Loucy (cell line): Measurements from ENCODE around the gene SLC9A9.

Source experiments
- H2AFZ ChIP-seq: fragments of 200-600 bp; sonication (generic); 2 replicates; pipeline ENCODE4 v1.6.0; 2016; ENCODE audit warnings: antibody characterized with exemption, mild to moderate bottlenecking, low read length, moderate library complexity
- H3F3A ChIP-seq: fragments of 200-600 bp; 2 replicates; pipeline ENCODE4 v1.6.0; 2016; ENCODE audit warnings: antibody characterized with exemption, low read depth, mild to moderate bottlenecking
- H3K27me3 ChIP-seq: fragments of 200-600 bp; sonication (generic); 2 replicates; pipeline ENCODE4 v1.6.1; 2014; ENCODE audit warnings: low read length, mild to moderate bottlenecking; ENCODE audit not compliant: insufficient read depth, poor library complexity, severe bottlenecking
- H3K36me3 ChIP-seq: fragments of 200-600 bp; sonication (generic); 2 replicates; pipeline ENCODE4 v1.6.1; 2016; ENCODE audit warnings: low read length; ENCODE audit not compliant: insufficient read depth
- H3K4me1 ChIP-seq: fragments of 200-600 bp; sonication (generic); 2 replicates; pipeline ENCODE4 v1.5.1; 2014; ENCODE audit warnings: low read length, mild to moderate bottlenecking; ENCODE audit not compliant: insufficient read depth, poor library complexity, severe bottlenecking
- H3K4me2 ChIP-seq: fragments of 200-600 bp; sonication (generic); 2 replicates; pipeline ENCODE4 v1.6.0; 2014; ENCODE audit warnings: antibody characterized with exemption, low read length, low read depth, mild to moderate bottlenecking; ENCODE audit not compliant: poor library complexity, severe bottlenecking
- H3K4me3 ChIP-seq: fragments of 200-600 bp; sonication (generic); 2 replicates; pipeline ENCODE4 v1.5.1; 2014; ENCODE audit warnings: low read length, mild to moderate bottlenecking, mixed read lengths; ENCODE audit not compliant: poor library complexity, severe bottlenecking
- H3K79me2 ChIP-seq: fragments of 200-600 bp; sonication (generic); 2 replicates; pipeline ENCODE4 v1.6.1; 2014; ENCODE audit warnings: low read length; ENCODE audit not compliant: insufficient read depth
- H3K9ac ChIP-seq: fragments of 200-600 bp; sonication (generic); 2 replicates; pipeline ENCODE4 v1.6.0; 2014; ENCODE audit warnings: mild to moderate bottlenecking, low read depth, low read length, moderate library complexity; ENCODE audit not compliant: poor library complexity, severe bottlenecking
- H3K9me2 ChIP-seq: fragments of 200-600 bp; sonication (generic); replicated peaks from 2 replicates; pipeline ENCODE4 v1.6.1; 2016; ENCODE audit warnings: low read depth, low read length, mixed read lengths
- H3K9me3 ChIP-seq: fragments of 200-600 bp; sonication (generic); 2 replicates; pipeline ENCODE4 v1.6.1; 2014; ENCODE audit warnings: mild to moderate bottlenecking, antibody characterized with exemption, low read length, low read depth; ENCODE audit not compliant: insufficient read depth
- H4K20me1 ChIP-seq: fragments of 200-600 bp; sonication (generic); 2 replicates; pipeline ENCODE4 v1.6.0; 2014; ENCODE audit warnings: antibody characterized with exemption, low read length, mild to moderate bottlenecking; ENCODE audit not compliant: insufficient read depth, poor library complexity, severe bottlenecking
- EZH2phosphoT487 ChIP-seq: fragments of 200-600 bp; IDR thresholded peaks from 2 replicates; pipeline ENCODE4 v1.6.1; 2018; ENCODE audit warnings: antibody characterized with exemption, mild to moderate bottlenecking, moderate library complexity, borderline replicate concordance
- TF ChIP-seq, protein P1 (sequence below): fragments of 200-600 bp; sonication (generic); conservative IDR thresholded peaks from 2 replicates; pipeline ENCODE4 v1.5.1; 2014; ENCODE audit warnings: mild to moderate bottlenecking, antibody characterized with exemption, low read length

The SLC9A9 gene

DNA sequence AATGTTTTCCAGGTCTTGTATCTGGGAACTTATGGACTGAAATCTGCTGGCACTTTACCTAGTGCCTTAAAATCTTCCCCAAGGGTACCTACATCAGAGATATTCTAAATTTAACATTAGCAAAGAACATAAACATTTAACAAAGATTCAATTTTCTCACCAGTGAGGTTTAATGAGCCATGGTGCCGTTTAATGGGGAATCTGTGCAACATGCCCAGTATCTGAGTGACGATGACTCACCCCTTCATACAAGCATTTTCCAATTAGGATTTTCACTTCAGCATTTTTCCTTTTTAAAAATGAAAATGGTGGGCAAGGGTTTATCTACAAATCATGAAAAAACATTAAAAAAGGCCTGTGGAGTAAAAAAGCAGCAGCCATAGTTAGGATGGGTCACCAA is 189.4 kb downstream of the SLC9A9 start:
- no peaks in the 10 kb centered on the region for H3K4me1 ChIP-seq
- no peaks in the 10 kb centered on the region for H3K36me3 ChIP-seq
- H3K4me2 ChIP-seq, result no peak overlapping the region
- no peaks in the 10 kb centered on the region; the same call in 1 of the 2 replicates for H3K9me3 ChIP-seq
- H3K4me3 ChIP-seq, result no peak overlapping the region
- no peaks in the 10 kb centered on the region for H3K79me2 ChIP-seq
- H2AFZ ChIP-seq, result no peak overlapping the region
- H3K27me3 ChIP-seq, result no peaks in the 10 kb centered on the region
- H3K9ac ChIP-seq, result no peak overlapping the region
- no peaks in the 10 kb centered on the region for H3K9me2 ChIP-seq
- no peak for TF ChIP-seq EZH2phosphoT487
- TF ChIP-seq, protein P1, sequence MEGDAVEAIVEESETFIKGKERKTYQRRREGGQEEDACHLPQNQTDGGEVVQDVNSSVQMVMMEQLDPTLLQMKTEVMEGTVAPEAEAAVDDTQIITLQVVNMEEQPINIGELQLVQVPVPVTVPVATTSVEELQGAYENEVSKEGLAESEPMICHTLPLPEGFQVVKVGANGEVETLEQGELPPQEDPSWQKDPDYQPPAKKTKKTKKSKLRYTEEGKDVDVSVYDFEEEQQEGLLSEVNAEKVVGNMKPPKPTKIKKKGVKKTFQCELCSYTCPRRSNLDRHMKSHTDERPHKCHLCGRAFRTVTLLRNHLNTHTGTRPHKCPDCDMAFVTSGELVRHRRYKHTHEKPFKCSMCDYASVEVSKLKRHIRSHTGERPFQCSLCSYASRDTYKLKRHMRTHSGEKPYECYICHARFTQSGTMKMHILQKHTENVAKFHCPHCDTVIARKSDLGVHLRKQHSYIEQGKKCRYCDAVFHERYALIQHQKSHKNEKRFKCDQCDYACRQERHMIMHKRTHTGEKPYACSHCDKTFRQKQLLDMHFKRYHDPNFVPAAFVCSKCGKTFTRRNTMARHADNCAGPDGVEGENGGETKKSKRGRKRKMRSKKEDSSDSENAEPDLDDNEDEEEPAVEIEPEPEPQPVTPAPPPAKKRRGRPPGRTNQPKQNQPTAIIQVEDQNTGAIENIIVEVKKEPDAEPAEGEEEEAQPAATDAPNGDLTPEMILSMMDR, result no peak
- no peaks in the 10 kb centered on the region for H4K20me1 ChIP-seq
- H3F3A ChIP-seq, result no peaks in the 10 kb centered on the region

DNA sequence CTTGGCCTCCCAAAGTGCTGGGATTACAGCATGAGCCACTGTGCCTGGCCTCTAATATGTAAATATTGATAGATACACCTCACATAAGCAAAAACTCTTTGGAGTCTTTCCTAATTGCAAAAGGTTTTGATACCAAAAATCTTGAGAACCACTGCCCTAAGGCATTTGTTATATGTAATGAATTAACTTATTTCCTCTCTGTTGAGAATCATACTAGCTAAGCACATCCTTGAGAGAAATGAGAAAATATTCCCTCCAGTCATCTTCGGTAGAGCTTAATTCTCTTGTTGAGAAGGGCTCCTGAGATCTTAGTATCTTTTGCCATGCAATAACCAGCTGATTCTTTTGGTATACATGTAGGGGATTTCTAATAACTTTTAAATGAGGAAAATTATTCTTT is 190.2 kb downstream of the SLC9A9 start:
- no peak overlapping the region for H2AFZ ChIP-seq
- H3K4me2 ChIP-seq, result no peak overlapping the region
- H3F3A ChIP-seq, result no peaks in the 10 kb centered on the region
- no peaks in the 10 kb centered on the region for H3K4me1 ChIP-seq
- no peaks in the 10 kb centered on the region for H3K79me2 ChIP-seq
- no peaks in the 10 kb centered on the region for H3K36me3 ChIP-seq
- H4K20me1 ChIP-seq, result no peaks in the 10 kb centered on the region
- H3K4me3 ChIP-seq, result no peak overlapping the region
- no peak for TF ChIP-seq EZH2phosphoT487
- TF ChIP-seq, protein P1, result no peak
- H3K27me3 ChIP-seq, result no peaks in the 10 kb centered on the region
- H3K9ac ChIP-seq, result no peak overlapping the region
- no peaks in the 10 kb centered on the region for H3K9me2 ChIP-seq
- no peaks in the 10 kb centered on the region; the same call in 1 of the 2 replicates for H3K9me3 ChIP-seq

DNA sequence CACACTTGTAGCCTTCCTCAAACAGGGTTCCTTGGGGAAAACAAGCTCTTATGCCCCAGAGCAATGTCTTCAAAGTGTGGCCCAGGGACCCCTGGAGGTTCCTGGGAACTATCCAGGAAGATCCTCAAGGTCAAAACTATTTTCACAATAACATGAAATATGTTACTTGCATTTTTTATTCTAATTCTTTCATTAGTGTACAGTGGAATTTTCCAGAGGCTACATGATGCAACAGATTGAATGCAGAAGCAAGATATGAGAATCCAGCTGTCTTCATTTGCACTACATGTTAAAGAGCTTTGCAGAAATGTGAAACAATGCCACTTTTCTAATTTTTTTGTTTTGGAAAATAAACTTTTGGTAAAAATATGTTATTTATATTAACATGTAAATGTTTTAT is 190.9 kb downstream of the SLC9A9 start:
- Histone ChIP-seq H3K9ac (no peak overlapping the region), H3K4me2 (no peak overlapping the region), H3K4me3 (no peak overlapping the region), H2AFZ (no peak overlapping the region), H3F3A (no peaks in the 10 kb centered on the region), H3K27me3 (no peaks in the 10 kb centered on the region), H3K4me1 (no peaks in the 10 kb centered on the region), H3K36me3 (no peaks in the 10 kb centered on the region), H4K20me1 (no peaks in the 10 kb centered on the region), H3K79me2 (no peaks in the 10 kb centered on the region), H3K9me3 (no peaks in the 10 kb centered on the region; the same call in 1 of the 2 replicates), H3K9me2 (no peaks in the 10 kb centered on the region)
- TF ChIP-seq, protein P1, result no peak
- TF ChIP-seq EZH2phosphoT487, result no peak
